ENCODE results near the gene RHOD.

GRCh38 chr11:67120456-67120855 lies 63.8 kb downstream of the RHOD start:
- no peak for TF ChIP-seq JUN (IDR thresholded peaks at IDR 0.05; ENCODE audit: borderline replicate concordance, insufficient read depth, insufficient read length, low read depth)
- TF ChIP-seq, protein P1, sequence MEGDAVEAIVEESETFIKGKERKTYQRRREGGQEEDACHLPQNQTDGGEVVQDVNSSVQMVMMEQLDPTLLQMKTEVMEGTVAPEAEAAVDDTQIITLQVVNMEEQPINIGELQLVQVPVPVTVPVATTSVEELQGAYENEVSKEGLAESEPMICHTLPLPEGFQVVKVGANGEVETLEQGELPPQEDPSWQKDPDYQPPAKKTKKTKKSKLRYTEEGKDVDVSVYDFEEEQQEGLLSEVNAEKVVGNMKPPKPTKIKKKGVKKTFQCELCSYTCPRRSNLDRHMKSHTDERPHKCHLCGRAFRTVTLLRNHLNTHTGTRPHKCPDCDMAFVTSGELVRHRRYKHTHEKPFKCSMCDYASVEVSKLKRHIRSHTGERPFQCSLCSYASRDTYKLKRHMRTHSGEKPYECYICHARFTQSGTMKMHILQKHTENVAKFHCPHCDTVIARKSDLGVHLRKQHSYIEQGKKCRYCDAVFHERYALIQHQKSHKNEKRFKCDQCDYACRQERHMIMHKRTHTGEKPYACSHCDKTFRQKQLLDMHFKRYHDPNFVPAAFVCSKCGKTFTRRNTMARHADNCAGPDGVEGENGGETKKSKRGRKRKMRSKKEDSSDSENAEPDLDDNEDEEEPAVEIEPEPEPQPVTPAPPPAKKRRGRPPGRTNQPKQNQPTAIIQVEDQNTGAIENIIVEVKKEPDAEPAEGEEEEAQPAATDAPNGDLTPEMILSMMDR (IDR thresholded peaks at IDR 0.05; ENCODE audit: extremely low read depth in 1 of 2, insufficient read depth in 1 of 2, low read depth in 1 of 2, low read length in 2 of 2): no peak
- TF ChIP-seq POLR2AphosphoS5 (IDR thresholded peaks at IDR 0.05; ENCODE audit: insufficient read depth, low read depth, low read length): no peak
- TF ChIP-seq EZH2 (IDR thresholded peaks at IDR 0.05; ENCODE audit: borderline replicate concordance, low read depth, low read length, severe bottlenecking): no peak
